Kidney epithelial cell (primary cell): ENCODE results near the gene EGR1. TPM values are rescaled to one million over a fixed set of nuclear protein-coding genes. Genes with fewer than 3 reads are reported as not detected.
"Not testable (repeated sequence)": the region's sequence is repeated elsewhere in the genome, so short reads cannot be mapped to it uniquely, and the experiment has no call there.

ENCODE experiments used
- DNase-seq: peaks from one replicate; pipeline ENCODE4 v3.0.0-alpha.2; 2010; ENCODE audit warnings: low read depth
- H3K27me3 ChIP-seq: 2 replicates; pipeline ENCODE4 v1.6.0; 2011; ENCODE audit warnings: low read length; ENCODE audit not compliant: control insufficient read depth, insufficient read depth
- H3K36me3 ChIP-seq: 2 replicates; pipeline ENCODE4 v1.5.1; 2011; ENCODE audit warnings: low read length; ENCODE audit not compliant: control insufficient read depth, insufficient read depth
- H3K4me3 ChIP-seq: 2 replicates; pipeline ENCODE4 v1.5.1; 2011; ENCODE audit warnings: low read depth, mild to moderate bottlenecking, control low read depth, low read length
- total RNA-seq: library from RNA; depleted of rRNA; stranded (reverse); fragments of >200 nt; gene quantifications from 2 replicates; pipeline ENCODE4 v1.2.3, GENCODE V29; 2015
- TF ChIP-seq, protein P1 (sequence below): IDR thresholded peaks from 2 replicates; pipeline ENCODE4 v1.5.1; 2011; ENCODE audit warnings: mild to moderate bottlenecking, moderate library complexity, low read length, control low read depth, inconsistent platforms; ENCODE audit not compliant: insufficient read depth, poor library complexity, severe bottlenecking

Gene EGR1
- total RNA-seq, 1 donor from 2014 or later = 2.0 TPM

DNA sequence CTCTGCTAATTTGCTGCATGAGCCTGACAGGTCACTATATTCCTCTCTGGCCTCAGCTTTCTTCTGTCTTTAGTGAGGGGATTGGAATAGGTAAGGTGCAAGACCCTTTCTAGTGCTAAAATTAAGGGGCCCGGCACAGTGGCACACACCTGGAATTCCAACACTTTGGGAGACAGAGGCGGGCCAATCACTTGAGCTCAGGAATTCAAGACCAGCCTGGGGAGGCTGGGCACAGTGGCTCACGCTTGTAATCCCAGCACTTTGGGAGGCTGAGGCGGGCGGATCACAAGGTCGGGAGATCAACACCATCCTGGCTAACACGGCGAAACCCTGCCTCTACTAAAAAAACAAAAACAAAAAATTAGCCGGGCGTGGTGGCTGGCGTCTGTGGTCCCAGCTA is 37.2 kb downstream of the EGR1 start:
- TF ChIP-seq, protein P1, sequence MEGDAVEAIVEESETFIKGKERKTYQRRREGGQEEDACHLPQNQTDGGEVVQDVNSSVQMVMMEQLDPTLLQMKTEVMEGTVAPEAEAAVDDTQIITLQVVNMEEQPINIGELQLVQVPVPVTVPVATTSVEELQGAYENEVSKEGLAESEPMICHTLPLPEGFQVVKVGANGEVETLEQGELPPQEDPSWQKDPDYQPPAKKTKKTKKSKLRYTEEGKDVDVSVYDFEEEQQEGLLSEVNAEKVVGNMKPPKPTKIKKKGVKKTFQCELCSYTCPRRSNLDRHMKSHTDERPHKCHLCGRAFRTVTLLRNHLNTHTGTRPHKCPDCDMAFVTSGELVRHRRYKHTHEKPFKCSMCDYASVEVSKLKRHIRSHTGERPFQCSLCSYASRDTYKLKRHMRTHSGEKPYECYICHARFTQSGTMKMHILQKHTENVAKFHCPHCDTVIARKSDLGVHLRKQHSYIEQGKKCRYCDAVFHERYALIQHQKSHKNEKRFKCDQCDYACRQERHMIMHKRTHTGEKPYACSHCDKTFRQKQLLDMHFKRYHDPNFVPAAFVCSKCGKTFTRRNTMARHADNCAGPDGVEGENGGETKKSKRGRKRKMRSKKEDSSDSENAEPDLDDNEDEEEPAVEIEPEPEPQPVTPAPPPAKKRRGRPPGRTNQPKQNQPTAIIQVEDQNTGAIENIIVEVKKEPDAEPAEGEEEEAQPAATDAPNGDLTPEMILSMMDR = no peak
- H3K36me3 ChIP-seq = no peaks in the 10 kb centered on the region
- no peak overlapping the region for H3K4me3 ChIP-seq
- H3K27me3 ChIP-seq = no peaks in the 10 kb centered on the region
- no peak for DNase-seq

DNA sequence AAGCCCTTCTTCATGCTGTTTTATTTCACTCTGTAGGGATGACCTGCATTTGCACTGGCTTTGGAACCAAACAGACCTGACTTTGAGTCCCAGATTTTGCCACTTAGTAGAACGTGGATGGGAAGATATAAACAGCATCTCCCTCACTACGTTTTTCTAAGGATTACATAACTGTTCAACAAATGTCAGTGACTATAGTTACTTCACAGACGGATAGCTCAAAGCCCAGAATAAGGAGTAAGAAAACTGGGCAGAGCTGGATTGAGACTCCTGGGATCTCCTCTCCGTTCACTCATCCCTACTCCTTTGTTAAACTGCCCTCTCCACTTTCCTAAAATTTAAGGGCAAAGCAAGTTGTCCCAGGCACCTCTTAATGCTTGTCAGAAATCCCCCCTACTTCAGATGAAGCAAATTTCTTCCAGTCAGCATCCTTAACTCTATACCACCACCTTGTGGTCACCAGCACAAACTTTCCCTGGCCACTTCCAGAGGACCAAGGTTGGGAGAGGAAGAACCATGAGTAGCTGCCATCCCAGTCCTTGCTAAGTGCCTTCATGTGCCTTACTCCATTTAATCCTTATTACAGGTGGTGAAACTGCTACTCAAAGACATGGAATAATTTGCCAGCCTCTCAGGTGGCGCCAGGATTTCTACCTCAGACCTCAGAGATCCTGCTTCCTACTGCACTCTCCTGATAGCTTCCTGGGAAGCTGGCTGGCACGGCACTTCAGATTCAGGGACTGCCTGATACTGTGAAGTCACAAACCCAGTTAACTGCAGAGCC is 38.4 kb downstream of the EGR1 start:
- H3K4me3 ChIP-seq = no peak overlapping the region
- TF ChIP-seq, protein P1 = peak; percentile 77
- H3K36me3 ChIP-seq = no peaks in the 10 kb centered on the region
- H3K27me3 ChIP-seq = no peaks in the 10 kb centered on the region
- DNase-seq = no peak

DNA sequence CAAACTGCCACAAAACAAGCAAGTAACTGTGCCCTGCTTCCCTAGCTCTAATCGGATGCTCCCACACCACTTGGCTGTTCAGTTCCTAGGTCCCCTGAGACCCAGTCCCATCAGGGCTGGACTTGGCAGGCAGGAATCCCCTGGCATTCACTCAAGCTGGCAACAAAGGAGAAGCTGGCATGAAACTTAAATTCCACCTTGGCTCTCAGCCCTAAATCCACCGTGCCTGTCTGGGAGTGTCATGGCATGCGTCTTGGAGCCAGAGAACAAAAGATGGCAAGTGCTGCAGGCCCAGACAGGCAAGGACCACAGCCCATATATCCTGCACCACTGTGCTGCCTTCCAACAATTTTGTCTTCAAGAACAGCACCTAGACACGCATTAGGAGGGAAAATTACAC is 39.5 kb downstream of the EGR1 start:
- Histone ChIP-seq H3K27me3 (no peaks in the 10 kb centered on the region), H3K4me3 (no peak overlapping the region), H3K36me3 (no peaks in the 10 kb centered on the region)
- TF ChIP-seq, protein P1 = no peak
- DNase-seq = no peak

DNA sequence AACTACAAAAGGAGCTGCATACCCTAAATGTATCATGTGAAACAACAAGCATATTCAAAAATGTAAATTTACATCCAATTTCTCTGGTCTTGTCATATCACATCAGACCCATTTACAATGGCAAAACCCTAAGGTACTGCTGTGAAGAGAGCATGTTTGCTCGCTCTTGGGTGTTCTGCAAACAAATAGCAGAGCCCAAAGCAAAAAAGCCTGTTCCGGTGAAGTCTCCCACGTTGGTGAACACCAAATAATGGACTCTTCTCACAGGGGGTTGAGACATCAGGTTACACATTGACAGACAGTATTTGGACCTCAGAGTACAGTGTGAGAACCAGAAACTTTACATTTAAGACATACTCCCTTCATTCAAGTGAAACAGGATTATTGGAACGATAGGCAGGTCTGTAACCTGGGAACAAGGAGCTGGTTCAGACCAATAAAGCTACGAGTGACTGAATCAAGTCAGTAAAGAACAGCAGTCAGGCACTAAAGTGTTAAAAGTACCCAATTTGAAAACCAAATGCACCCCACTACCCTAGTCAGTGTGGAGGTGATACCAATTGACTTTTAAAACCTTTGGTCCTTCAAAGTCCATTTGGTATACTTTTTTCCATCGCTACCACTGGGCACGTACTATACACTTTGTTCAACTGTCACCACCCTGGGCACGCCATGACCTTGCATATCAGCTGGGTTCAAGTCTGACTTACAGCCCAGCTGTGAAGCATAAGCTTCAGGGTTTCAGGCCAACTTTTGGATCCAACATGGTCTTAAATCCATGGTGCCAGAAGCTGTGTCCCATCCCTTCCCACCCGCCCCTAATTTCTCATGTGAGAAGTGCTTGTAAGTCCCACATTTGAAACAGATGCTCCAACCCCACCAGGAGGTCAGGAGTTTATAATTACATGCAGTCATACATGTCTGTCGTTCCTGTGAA is 41.4 kb downstream of the EGR1 start:
- TF ChIP-seq, protein P1 = no peak
- Histone ChIP-seq H3K4me3 (no peak overlapping the region), H3K27me3 (no peaks in the 10 kb centered on the region), H3K36me3 (no peaks in the 10 kb centered on the region)
- no peak for DNase-seq

DNA sequence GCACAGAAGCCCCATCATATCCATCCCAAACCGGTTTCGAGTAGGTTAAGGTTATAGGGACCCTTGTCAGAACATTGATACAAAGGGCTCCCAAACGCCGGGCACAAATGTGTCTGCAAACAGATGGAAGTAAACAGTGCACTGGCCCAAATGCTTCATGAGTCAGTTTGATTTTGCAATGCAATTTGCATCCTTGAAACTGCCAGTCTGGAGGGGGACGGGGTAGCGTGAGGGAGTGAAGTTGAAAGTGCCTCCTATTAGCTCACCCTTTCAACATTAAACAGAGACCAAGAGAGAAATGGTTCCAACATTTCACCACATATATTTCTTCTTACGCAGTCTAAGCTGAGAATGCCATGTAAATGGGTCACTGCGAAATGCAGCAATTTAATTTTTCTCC is 42.2 kb downstream of the EGR1 start:
- not testable (repeated sequence) for DNase-seq, H3K27me3 ChIP-seq, H3K36me3 ChIP-seq, H3K4me3 ChIP-seq

DNA sequence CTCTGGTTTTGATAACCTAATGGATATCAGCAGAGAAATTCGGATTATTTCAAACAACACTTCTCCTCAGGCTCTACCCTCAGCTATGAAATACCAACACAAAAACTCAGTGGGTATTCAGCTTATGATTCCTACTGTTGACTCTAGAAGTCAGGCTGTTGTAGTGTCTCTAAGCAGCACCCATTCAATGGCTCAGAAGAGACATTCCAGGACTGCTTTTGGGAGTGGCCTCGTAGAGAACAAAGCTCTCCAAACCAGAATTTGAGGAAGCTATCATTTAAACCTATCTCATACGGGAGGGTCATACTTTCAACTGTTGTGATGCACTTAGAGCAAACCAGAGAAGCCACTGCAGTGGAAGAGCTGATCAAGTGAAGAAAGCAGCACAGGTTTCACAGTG is 43.7 kb downstream of the EGR1 start:
- TF ChIP-seq, protein P1 = no peak
- H3K4me3 ChIP-seq = no peak overlapping the region
- H3K27me3 ChIP-seq = no peaks in the 10 kb centered on the region
- H3K36me3 ChIP-seq = no peaks in the 10 kb centered on the region
- no peak for DNase-seq
